Activated CD8-positive, alpha-beta memory T cell treated with anti-CD3 and anti-CD28 coated beads, Interleukin-2, amount 10 ng/mL, durations not matched to agents 7 days and 5 days (primary cell): ENCODE results near the gene B4GALNT2. TPM values are rescaled to one million over a fixed set of nuclear protein-coding genes. Genes with fewer than 3 reads are reported as not detected.
"Not testable (repeated sequence)": the region's sequence is repeated elsewhere in the genome, so short reads cannot be mapped to it uniquely, and the experiment has no call there.

ENCODE experiments used
- ATAC-seq: fragments of 150-1000 bp; cut with Tn5 transposase; one replicate; pipeline ENCODE4 v1.10.0; 2021; ENCODE audit warnings: moderate library complexity
- CTCF ChIA-PET: fragments of 350-600 bp; sonication (Branson Sonifier 250); formaldehyde crosslinking; loops from one replicate; lab custom pipeline; 2021; ENCODE audit warnings: antibody characterized with exemption; lab: Charles Lee
- DNase-seq: peaks from one replicate; pipeline ENCODE4 v3.0.0-alpha.2; 2020
- H3K27ac Mint-ChIP-seq: one replicate; pipeline ENCODE4 v1.8.0; 2021; ENCODE audit warnings: mild to moderate bottlenecking, mixed read lengths
- H3K27me3 Mint-ChIP-seq: one replicate; pipeline ENCODE4 v1.8.0; 2021; ENCODE audit warnings: mixed read lengths
- H3K36me3 Mint-ChIP-seq: one replicate; pipeline ENCODE4 v1.8.0; 2021; ENCODE audit warnings: mild to moderate bottlenecking, mixed read lengths
- H3K4me1 Mint-ChIP-seq: one replicate; pipeline ENCODE4 v1.8.0; 2021; ENCODE audit warnings: mixed read lengths
- H3K4me3 Mint-ChIP-seq: one replicate; pipeline ENCODE4 v1.8.0; 2021; ENCODE audit warnings: mild to moderate bottlenecking, moderate library complexity, mixed read lengths
- H3K9me3 Mint-ChIP-seq: one replicate; pipeline ENCODE4 v1.8.0; 2022; ENCODE audit warnings: low read depth, mixed read lengths
- total RNA-seq, 2 experiments: library from RNA; stranded (reverse); gene quantifications; one replicate each; pipeline ENCODE4 v1.2.3, GENCODE V29; 2021

B4GALNT2 gene
- total RNA-seq, 2 experiments from 2014 or later = 0.02 to 0.03 TPM

DNA sequence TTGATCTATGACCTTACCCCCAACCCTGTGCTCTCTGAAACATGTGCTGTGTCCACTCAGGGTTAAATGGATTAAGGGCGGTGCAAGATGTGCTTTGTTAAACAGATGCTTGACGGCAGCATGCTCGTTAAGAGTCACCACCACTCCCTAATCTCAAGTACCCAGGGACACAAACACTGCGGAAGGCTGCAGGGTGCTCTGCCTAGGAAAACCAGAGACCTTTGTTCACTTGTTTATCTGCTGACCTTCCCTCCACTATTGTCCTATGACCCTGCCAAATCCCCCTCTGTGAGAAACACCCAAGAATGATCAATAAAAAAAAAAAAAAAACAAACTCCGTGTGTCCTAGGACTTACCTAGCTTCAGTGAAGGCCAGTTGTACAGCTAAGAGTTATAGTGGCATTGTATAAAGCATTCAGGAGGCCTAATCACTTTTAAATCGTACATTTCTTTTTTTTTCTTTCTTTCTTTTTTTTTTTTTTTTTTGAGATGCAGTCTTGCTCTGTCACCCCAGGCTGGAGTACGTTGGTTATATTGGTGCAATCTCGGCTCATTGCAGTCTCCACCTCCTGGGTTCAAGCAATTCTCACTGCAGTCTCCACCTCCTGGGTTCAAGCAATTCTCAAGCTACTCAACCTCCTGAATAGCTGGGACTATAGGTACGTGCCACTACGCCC, 6.2 kb upstream of the B4GALNT2 start:
- CTCF ChIA-PET = interaction anchor here (1.3 kb wide), 1 partner anchor 8 kb away, joined by 3 read pairs; no protein-coding TSS in a partner anchor
- H3K27ac Mint-ChIP-seq, DNase-seq, H3K4me3 Mint-ChIP-seq, ATAC-seq, H3K4me1 Mint-ChIP-seq, H3K36me3 Mint-ChIP-seq, H3K9me3 Mint-ChIP-seq: not testable (repeated sequence)
- peaks cover 48% of the 10 kb centered on the region for H3K27me3 Mint-ChIP-seq

DNA sequence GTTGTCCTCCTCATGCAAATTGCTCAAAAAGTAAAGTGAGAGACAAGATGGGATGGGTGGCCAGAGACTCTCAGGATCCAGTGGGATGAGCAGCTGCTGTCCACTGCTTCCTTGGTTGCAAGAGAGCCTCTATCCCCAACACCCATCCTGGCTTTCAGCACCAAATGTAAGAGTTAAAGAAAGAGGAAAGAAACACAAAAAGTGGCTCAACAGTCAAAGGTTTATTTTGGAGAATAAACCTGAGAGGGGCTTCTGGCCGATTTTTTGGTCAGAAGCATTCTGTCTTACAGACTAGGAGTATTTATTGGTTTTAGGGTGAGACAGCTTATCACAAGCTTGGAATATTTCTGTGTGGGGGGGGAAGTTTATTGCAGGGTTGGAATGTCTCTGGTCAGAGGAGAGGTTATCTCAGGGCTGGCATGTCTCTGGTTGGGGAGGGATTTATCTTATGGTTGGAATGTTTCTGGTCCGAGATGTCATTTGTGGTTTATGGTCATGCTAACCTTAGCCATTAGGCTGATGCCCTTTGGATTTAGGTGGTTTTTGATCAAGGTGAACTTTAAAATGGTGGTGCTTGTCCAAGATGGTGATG, 3.1 kb upstream of the B4GALNT2 start:
- H3K4me3 Mint-ChIP-seq, ATAC-seq, CTCF ChIA-PET, DNase-seq, H3K27ac Mint-ChIP-seq, H3K4me1 Mint-ChIP-seq, H3K36me3 Mint-ChIP-seq, H3K9me3 Mint-ChIP-seq: not testable (repeated sequence)
- H3K27me3 Mint-ChIP-seq = peaks cover 59% of the 10 kb centered on the region

DNA sequence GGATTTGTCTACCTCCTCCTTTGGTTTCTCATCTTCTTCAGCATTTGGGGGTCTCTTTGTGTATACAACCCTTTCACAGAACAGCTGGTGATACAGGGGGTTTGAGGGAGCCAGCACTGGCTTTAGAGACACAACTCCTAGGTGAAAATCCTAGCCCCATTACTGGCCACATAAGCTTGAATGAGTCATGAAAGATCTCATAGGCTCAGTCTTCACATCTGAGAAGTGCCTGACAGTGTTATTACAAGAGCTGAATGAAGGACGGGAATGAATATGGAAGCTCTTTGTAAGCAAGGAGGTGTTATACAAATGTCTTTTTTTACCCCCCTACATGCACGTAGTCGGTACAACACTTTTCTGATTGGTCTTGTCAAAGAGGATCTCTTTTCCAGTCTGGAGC, 1.7 kb upstream of the B4GALNT2 start:
- H3K27ac Mint-ChIP-seq = no peak overlapping the region
- no peak for ATAC-seq
- peaks cover 3% of the 10 kb centered on the region for H3K4me1 Mint-ChIP-seq
- H3K4me3 Mint-ChIP-seq = no peak overlapping the region
- H3K27me3 Mint-ChIP-seq = peaks cover 69% of the 10 kb centered on the region
- CTCF ChIA-PET = interaction anchor here (0.7 kb wide), 1 partner anchor 416 kb away, joined by 3 read pairs; no protein-coding TSS in a partner anchor
- H3K36me3 Mint-ChIP-seq = no peaks in the 10 kb centered on the region
- no peaks in the 10 kb centered on the region for H3K9me3 Mint-ChIP-seq
- no peak for DNase-seq

DNA sequence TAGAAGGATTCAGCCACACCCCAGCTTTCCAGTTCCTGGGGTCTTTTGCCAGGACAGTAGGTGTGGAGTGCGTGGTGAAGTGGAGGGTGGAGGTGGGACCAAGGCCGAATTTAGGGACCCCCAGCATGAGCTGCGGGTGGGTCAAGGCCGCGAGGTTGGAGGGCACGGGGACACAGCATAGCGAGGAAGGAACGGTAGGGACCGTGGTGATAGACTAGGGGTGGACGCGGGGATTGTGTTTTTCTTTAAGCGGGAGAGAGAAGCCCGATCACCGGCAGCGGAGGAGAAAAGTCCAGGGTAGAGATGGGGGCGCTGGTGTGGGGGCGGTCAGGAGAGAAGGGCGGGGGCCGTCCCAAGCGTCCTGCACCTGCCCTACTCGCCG, 261 bp upstream of the B4GALNT2 start:
- Mint-ChIP-seq H3K36me3 (no peaks in the 10 kb centered on the region), H3K4me1 (peaks cover 3% of the 10 kb centered on the region), H3K27ac (no peak overlapping the region), H3K9me3 (no peaks in the 10 kb centered on the region), H3K4me3 (peak overlapping the region; percentile 2), H3K27me3 (peaks cover 69% of the 10 kb centered on the region)
- ATAC-seq (no peak), DNase-seq (no peak)
- CTCF ChIA-PET = no interaction called here

DNA sequence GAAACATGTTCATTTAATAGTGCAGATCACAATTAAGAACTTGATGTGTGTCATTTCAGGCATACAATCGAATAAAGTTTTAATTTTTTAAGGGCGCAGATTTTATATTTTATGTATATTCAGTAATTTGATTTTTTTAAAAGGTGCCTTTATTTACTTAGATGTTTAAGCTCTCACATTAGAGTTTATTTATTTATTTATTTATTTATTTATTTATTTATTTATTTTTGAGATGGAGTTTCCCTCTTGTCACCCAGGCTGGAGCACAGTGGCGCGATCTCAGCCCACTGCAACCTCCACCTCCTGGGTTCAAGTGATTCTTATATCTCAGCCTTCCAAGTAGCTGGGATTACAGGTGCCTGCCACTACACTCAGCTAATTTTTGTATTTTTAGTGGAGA, 3.8 kb downstream of the B4GALNT2 start:
- Mint-ChIP-seq H3K9me3 (no peaks in the 10 kb centered on the region), H3K4me1 (peaks cover 3% of the 10 kb centered on the region), H3K27me3 (peaks cover 48% of the 10 kb centered on the region), H3K36me3 (no peaks in the 10 kb centered on the region), H3K27ac (no peak overlapping the region), H3K4me3 (no peak overlapping the region)
- no peak for ATAC-seq
- CTCF ChIA-PET = interaction anchor here (1.1 kb wide), 1 partner anchor 372 kb away, joined by 3 read pairs; no protein-coding TSS in a partner anchor
- no peak for DNase-seq

DNA sequence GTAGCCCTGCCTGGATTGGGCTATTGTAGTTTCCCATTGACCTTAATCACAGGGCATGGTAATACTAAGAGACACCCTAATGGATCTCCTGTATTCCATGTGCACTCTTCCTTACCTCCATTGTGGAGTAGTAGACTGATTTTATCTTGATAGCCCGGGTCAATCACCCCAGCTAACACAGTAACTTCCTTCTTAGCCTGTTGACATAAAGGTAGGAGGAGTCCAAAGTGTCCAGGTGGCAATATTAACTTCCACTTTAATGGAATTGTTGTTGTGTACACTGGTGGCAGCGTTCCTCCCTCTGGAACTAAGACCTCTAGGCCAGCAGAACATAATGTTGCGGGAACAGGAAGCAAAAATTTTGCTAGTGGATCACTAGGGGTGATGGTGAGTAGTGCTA, 13.1 kb downstream of the B4GALNT2 start:
- DNase-seq, H3K27ac Mint-ChIP-seq, H3K4me3 Mint-ChIP-seq, H3K9me3 Mint-ChIP-seq, H3K36me3 Mint-ChIP-seq, CTCF ChIA-PET, H3K4me1 Mint-ChIP-seq, ATAC-seq: not testable (repeated sequence)
- peaks cover 45% of the 10 kb centered on the region for H3K27me3 Mint-ChIP-seq

DNA sequence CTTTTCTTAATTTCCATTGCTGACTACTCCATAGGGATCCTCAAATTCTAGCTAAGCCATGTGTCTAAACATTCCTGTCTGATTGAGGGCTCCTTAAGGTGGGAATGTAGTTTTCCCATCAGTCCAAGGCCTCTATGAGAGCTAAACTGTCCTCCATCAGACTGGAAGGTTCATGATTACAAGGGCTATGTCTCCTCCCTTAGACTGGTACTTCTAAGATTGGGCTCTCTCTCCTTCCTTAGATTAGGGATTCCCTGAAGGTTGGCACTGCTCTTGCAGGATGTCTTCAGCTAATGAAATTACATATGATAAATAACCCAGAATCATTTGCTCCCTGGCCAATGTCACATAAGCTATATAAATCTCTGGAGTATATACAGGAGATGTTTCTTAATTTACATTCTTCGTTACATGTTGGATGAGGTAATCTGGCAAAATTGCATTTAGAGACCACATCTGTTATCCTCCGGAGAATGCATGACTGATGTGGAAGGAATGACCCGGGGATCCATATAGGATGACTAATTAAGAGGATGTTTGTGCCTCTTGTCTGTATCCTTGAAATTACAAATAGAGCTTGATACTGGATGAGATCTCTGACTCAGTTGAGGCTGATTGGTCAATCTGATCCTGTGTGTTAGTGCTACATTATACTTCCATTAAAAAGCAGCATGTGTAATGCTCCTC, 14.2 kb downstream of the B4GALNT2 start:
- Mint-ChIP-seq H3K4me3 (no peak overlapping the region), H3K27me3 (peaks cover 38% of the 10 kb centered on the region), H3K4me1 (no peaks in the 10 kb centered on the region), H3K36me3 (no peaks in the 10 kb centered on the region), H3K9me3 (no peaks in the 10 kb centered on the region), H3K27ac (no peak overlapping the region)
- CTCF ChIA-PET = no interaction called here
- ATAC-seq (no peak), DNase-seq (no peak)

DNA sequence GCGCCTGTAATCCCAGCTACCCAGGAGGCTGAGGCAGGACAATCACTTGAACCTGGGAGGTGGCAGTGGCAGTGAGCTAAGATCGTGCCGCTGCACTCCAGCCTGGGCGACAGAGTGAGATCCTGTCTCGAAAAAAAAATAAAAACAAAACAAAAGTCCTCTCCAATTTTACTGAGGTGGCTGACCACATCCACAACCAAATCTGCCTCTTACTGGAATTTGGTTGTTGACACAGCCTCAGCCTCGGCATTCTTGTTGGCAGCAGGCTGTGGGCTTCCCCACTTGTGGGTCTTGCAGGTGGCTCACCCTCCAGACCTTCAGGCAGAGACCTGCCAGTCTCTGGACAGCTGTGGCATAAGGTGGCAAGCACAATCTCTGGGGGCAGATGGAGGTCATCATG, 15.6 kb downstream of the B4GALNT2 start:
- H3K4me1 Mint-ChIP-seq = no peaks in the 10 kb centered on the region
- H3K27ac Mint-ChIP-seq = no peak overlapping the region
- no peaks in the 10 kb centered on the region for H3K9me3 Mint-ChIP-seq
- ATAC-seq (no peak), DNase-seq (no peak)
- CTCF ChIA-PET = interaction anchor here (0.9 kb wide), 1 partner anchor 10 kb away, joined by 3 read pairs; no protein-coding TSS in a partner anchor
- H3K4me3 Mint-ChIP-seq = no peak overlapping the region
- no peaks in the 10 kb centered on the region for H3K36me3 Mint-ChIP-seq
- peaks cover 26% of the 10 kb centered on the region for H3K27me3 Mint-ChIP-seq

DNA sequence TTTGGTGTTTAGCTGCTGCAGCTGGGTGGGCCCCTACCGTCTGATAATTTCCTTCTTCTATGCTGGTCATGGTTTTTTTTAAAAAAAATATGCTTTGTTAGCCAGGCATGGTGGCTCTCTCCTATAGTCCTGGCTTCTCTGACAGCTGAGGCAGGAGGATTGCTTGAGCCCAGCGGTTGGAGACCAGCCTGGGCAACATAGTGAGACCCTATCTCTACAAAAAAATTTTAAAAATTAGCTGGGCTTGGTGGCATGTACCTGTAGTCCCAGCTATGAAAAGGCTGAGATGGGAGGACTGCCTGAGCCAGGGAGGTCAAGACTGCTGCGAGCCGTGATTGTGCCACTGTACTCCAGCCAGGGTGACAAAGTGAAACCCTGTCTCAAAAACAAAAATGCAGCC, 19.4 kb downstream of the B4GALNT2 start:
- Mint-ChIP-seq H3K9me3 (no peaks in the 10 kb centered on the region), H3K4me1 (no peaks in the 10 kb centered on the region), H3K36me3 (no peaks in the 10 kb centered on the region), H3K27ac (no peak overlapping the region), H3K4me3 (no peak overlapping the region), H3K27me3 (peaks cover 19% of the 10 kb centered on the region)
- ATAC-seq = no peak
- CTCF ChIA-PET = no interaction called here
- DNase-seq = no peak

DNA sequence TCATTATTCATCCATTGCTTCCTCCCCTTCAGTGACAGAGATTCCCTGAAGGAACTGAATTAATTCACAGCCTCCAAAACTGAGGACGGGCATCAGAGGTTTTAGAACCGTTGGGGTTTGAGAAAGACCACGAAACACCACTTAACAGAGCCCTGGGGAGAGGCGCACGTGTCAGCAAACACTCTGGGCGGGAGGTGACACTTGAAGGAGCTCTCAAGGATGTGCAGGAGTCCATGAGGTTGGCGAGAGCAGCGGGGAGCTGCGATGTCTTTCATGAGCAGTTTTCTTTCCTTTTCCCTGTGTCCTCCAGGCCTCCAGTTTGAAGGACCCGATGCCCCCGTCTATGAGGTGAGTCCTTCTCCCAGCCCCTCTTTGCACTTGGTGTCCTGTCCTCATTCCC, 23.7 kb downstream of the B4GALNT2 start:
- H3K9me3 Mint-ChIP-seq = no peaks in the 10 kb centered on the region
- H3K27me3 Mint-ChIP-seq = peaks cover 41% of the 10 kb centered on the region
- ATAC-seq (no peak), DNase-seq (no peak)
- no peak overlapping the region for H3K27ac Mint-ChIP-seq
- CTCF ChIA-PET = no interaction called here
- no peaks in the 10 kb centered on the region for H3K4me1 Mint-ChIP-seq
- H3K36me3 Mint-ChIP-seq = no peaks in the 10 kb centered on the region
- H3K4me3 Mint-ChIP-seq = no peak overlapping the region

DNA sequence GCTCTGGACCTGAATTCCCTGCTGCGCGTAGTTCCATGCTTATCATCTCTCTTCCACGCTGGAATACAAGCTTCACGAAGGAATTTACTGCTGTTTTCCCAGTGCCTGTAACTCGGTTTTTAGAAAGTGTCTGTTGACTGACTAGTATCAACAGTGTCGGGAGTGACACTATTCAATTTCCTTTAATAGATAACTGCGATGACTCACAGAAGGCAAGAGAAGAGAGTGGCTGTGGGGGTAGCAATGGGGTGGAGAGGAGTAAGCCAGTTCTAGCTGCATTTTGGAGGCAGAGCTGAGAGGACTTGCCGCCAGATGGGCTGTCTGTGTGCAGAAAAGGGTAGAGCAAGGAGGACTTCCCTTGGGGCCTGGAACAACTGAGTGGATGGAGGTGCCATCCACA, 25.2 kb downstream of the B4GALNT2 start:
- CTCF ChIA-PET = interaction anchor here (0.7 to 1.6 kb wide), 2 partner anchors 22 to 898 kb away, joined by 3 read pairs; partner anchors contain the start of gene ITGA3
- no peak for ATAC-seq
- DNase-seq = no peak
- Mint-ChIP-seq H3K36me3 (no peaks in the 10 kb centered on the region), H3K9me3 (no peaks in the 10 kb centered on the region), H3K4me1 (no peaks in the 10 kb centered on the region), H3K27ac (no peak overlapping the region), H3K27me3 (peaks cover 45% of the 10 kb centered on the region), H3K4me3 (no peak overlapping the region)

DNA sequence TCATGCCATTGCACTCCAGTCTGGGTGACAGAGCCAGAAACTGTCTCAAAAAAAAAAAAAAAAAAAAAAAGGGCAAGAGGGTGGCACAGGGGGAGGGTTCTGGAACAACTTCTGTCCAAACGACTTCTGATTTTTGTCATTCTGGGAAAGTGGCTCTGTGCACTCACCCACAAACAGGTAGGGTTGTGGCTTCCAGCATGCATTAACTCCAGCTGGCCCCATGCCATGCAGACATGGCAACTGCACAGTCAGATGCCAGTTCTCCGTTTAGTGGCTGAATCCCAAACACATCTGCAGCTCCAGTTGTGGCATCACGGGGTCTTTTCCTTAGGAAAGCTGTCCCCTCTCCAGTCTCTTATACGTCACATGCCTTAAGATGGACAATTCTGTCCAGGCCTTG, 30.3 kb downstream of the B4GALNT2 start:
- ATAC-seq (no peak), DNase-seq (no peak)
- H3K36me3 Mint-ChIP-seq = no peaks in the 10 kb centered on the region
- CTCF ChIA-PET = no interaction called here
- peaks cover 39% of the 10 kb centered on the region for H3K27me3 Mint-ChIP-seq
- no peak overlapping the region for H3K4me3 Mint-ChIP-seq
- H3K9me3 Mint-ChIP-seq = no peaks in the 10 kb centered on the region
- no peaks in the 10 kb centered on the region for H3K4me1 Mint-ChIP-seq
- no peak overlapping the region for H3K27ac Mint-ChIP-seq

DNA sequence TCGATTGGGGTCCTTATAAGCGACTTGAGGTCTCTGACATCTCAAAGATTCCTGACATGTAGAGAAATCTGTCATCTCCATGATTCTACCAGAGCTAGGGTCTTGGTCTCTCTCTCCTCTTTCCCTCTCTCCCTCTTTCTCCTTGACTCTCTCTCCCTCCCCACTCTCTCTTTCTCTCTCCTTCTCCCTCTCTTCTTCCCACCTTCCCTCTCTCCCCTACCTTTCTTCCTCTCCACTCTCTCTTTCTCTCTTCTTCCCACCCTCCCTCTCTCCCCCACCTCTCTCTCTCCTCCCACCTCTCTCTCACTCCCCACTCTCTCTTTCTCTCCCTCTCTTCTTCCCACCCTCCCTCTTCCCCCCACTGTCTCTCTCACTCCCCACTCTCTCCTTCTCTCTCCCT, 32.6 kb downstream of the B4GALNT2 start:
- DNase-seq = no peak
- ATAC-seq = no peak
- H3K27ac Mint-ChIP-seq = no peak overlapping the region
- no peak overlapping the region for H3K4me3 Mint-ChIP-seq
- CTCF ChIA-PET = no interaction called here
- no peaks in the 10 kb centered on the region for H3K4me1 Mint-ChIP-seq
- peaks cover 45% of the 10 kb centered on the region for H3K27me3 Mint-ChIP-seq
- H3K36me3 Mint-ChIP-seq = no peaks in the 10 kb centered on the region
- H3K9me3 Mint-ChIP-seq = no peaks in the 10 kb centered on the region

DNA sequence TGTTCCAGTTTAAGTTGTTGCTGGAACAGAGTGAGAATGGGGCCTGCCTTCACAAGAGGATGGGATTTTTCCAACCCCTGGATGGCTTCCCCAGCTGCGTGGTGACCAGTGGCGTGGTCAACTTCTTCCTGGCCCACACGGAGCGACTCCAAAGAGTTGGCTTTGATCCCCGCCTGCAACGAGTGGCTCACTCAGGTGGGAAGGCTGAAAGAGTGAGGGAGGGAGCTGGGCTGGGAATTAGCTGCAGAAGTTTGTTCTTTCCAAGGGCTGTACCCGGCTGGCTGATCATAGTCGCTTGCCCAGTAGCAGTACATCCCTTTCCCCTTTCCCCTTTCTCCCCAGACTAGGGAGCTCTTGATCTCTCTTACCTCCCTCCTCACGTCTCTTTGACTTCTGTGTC, 36.1 kb downstream of the B4GALNT2 start:
- CTCF ChIA-PET = interaction anchor here (2.3 kb wide), 1 partner anchor 12 kb away, joined by 9 read pairs; no protein-coding TSS in a partner anchor
- Mint-ChIP-seq H3K4me1 (no peaks in the 10 kb centered on the region), H3K27me3 (peaks cover 68% of the 10 kb centered on the region), H3K36me3 (no peaks in the 10 kb centered on the region), H3K9me3 (no peaks in the 10 kb centered on the region), H3K27ac (no peak overlapping the region), H3K4me3 (no peak overlapping the region)
- ATAC-seq = no peak
- DNase-seq = no peak
